NCI-H1930 (cell line): Measurements from ENCODE around the gene LONP1.
"Not testable (repeated sequence)": the region's sequence is repeated elsewhere in the genome, so short reads cannot be mapped to it uniquely, and the experiment has no call there.

Source experiments
- DNase-seq, 2 experiments: peaks; one replicate each; lab custom pipeline; 2025; lab: John Stamatoyannopoulos, UW

The LONP1 gene

GRCh38 chr19:5719961-5720790 lies at the start of gene LONP1, which contains the start of gene CATSPERD:
Gene LONP1 (minus strand): TSS chr19:5720146. CDS start chr19:5720132, 14 bp downstream.
Gene CATSPERD (plus strand): TSS chr19:5720637. CDS start chr19:5720738, 101 bp downstream.
- peak; percentile 96 to 98 for DNase-seq

- DNase-seq, result no peak
Observed at GRCh38 chr19:5767949-5768348, 48.0 kb upstream of the LONP1 start.

GRCh38 chr19:5765220-5765619 lies 45.3 kb upstream of the LONP1 start:
- no peak for DNase-seq

- DNase-seq, result no peak
Observed at GRCh38 chr19:5762608-5763217, 42.8 kb upstream of the LONP1 start.

GRCh38 chr19:5753743-5754142 lies 33.8 kb upstream of the LONP1 start:
- DNase-seq, result no peak

- DNase-seq, result no peak
Observed at GRCh38 chr19:5751709-5752108, 31.8 kb upstream of the LONP1 start.

GRCh38 chr19:5749505-5749904 lies 29.6 kb upstream of the LONP1 start:
- no peak for DNase-seq

GRCh38 chr19:5748920-5749319 lies 29.0 kb upstream of the LONP1 start:
- not testable (repeated sequence) for DNase-seq

- not testable (repeated sequence) for DNase-seq
Observed at GRCh38 chr19:5744999-5745398, 25.1 kb upstream of the LONP1 start.

- no peak for DNase-seq
Observed at GRCh38 chr19:5743630-5744029, 23.7 kb upstream of the LONP1 start.

GRCh38 chr19:5742051-5742450 lies 22.1 kb upstream of the LONP1 start:
- no peak for DNase-seq

- no peak for DNase-seq
Observed at GRCh38 chr19:5738423-5738822, 18.5 kb upstream of the LONP1 start.

- DNase-seq, result not testable (repeated sequence)
Observed at GRCh38 chr19:5733172-5733571, 13.2 kb upstream of the LONP1 start.

- no peak for DNase-seq
Observed at GRCh38 chr19:5727453-5728050, 7.6 kb upstream of the LONP1 start.

GRCh38 chr19:5719274-5719960 lies 529 bp downstream of the LONP1 start:
- no peak for DNase-seq

- no peak for DNase-seq
Observed at GRCh38 chr19:5718579-5719273, 1.2 kb downstream of the LONP1 start.

- no peak for DNase-seq
Observed at GRCh38 chr19:5718037-5718578, 1.8 kb downstream of the LONP1 start.

- no peak for DNase-seq
Observed at GRCh38 chr19:5717215-5717935, 2.6 kb downstream of the LONP1 start.

GRCh38 chr19:5714816-5715215 lies 5.1 kb downstream of the LONP1 start:
- no peak for DNase-seq

GRCh38 chr19:5713228-5713627 lies 6.7 kb downstream of the LONP1 start:
- no peak for DNase-seq

- no peak for DNase-seq
Observed at GRCh38 chr19:5711713-5712161, 8.2 kb downstream of the LONP1 start.
